CD4-positive, alpha-beta T cell treated with Interleukin-1 beta for 1 hour (primary cell): ENCODE results near the gene CNGB1.
"Not testable (repeated sequence)": the region's sequence is repeated elsewhere in the genome, so short reads cannot be mapped to it uniquely, and the experiment has no call there.

Experiments
- DNase-seq, 2 donors: peaks; one replicate each; pipeline ENCODE4 v3.0.0-alpha.2; 2020 to 2022

The CNGB1 gene

GRCh38 chr16:57882206-57882605 lies 88.7 kb downstream of the CNGB1 start:
- DNase-seq = no peak

GRCh38 chr16:57878586-57878985 lies 92.3 kb downstream of the CNGB1 start:
- DNase-seq = no peak

- no peak for DNase-seq
Measured at GRCh38 chr16:57876210-57876609, 94.7 kb downstream of the CNGB1 start.

GRCh38 chr16:57875347-57875746 lies 95.6 kb downstream of the CNGB1 start:
- DNase-seq = no peak

GRCh38 chr16:57873218-57873617 lies 97.7 kb downstream of the CNGB1 start:
- DNase-seq = no peak

- not testable (repeated sequence) for DNase-seq
Measured at GRCh38 chr16:57872764-57873163, 98.2 kb downstream of the CNGB1 start.

- DNase-seq = no peak
Measured at GRCh38 chr16:57871456-57871855, 99.5 kb downstream of the CNGB1 start.

GRCh38 chr16:57870753-57871454 lies 100.0 kb downstream of the CNGB1 start:
- no peak for DNase-seq

GRCh38 chr16:57868913-57869520 lies 101.9 kb downstream of the CNGB1 start:
- no peak for DNase-seq

- no peak for DNase-seq
Measured at GRCh38 chr16:57867000-57867561, 103.8 kb downstream of the CNGB1 start.

GRCh38 chr16:57866529-57866918 lies 104.4 kb downstream of the CNGB1 start:
- no peak for DNase-seq

- no peak for DNase-seq
Measured at GRCh38 chr16:57865746-57866528, 105.0 kb downstream of the CNGB1 start.

GRCh38 chr16:57863434-57864160 lies 107.3 kb downstream of the CNGB1 start:
- DNase-seq = no peak

GRCh38 chr16:57862698-57863433 lies 108.1 kb downstream of the CNGB1 start:
- DNase-seq = no peak

GRCh38 chr16:57859331-57859730 lies 111.6 kb downstream of the CNGB1 start:
- DNase-seq = no peak

GRCh38 chr16:57858635-57859034 lies 112.3 kb downstream of the CNGB1 start:
- DNase-seq = no peak

GRCh38 chr16:57857991-57858390 lies 112.9 kb downstream of the CNGB1 start:
- DNase-seq = not testable (repeated sequence)

GRCh38 chr16:57855188-57855587 lies 115.7 kb downstream of the CNGB1 start:
- no peak for DNase-seq

- no peak for DNase-seq
Measured at GRCh38 chr16:57852189-57852588, 118.7 kb downstream of the CNGB1 start.

GRCh38 chr16:57848181-57848580 lies 122.7 kb downstream of the CNGB1 start:
- DNase-seq = no peak

GRCh38 chr16:57846931-57847330 lies 124.0 kb downstream of the CNGB1 start:
- DNase-seq = not testable (repeated sequence)

GRCh38 chr16:57846078-57846697 lies 124.7 kb downstream of the CNGB1 start:
- no peak for DNase-seq
